SU-DHL-6 (cell line): ENCODE data around the gene SLC26A9.

Experiments
- H2AFZ ChIP-seq: fragments of 200-600 bp; sonication (generic); 2 replicates; pipeline ENCODE4 v1.6.1; 2014; ENCODE audit warnings: low read depth, mild to moderate bottlenecking, moderate library complexity, mixed read lengths, antibody characterized with exemption, low read length; ENCODE audit not compliant: severe bottlenecking
- H3F3A ChIP-seq: fragments of 200-600 bp; shearing (Covaris generic); 2 replicates; pipeline ENCODE4 v1.6.0; 2016; ENCODE audit warnings: antibody characterized with exemption, mild to moderate bottlenecking; ENCODE audit not compliant: insufficient read depth
- H3K27ac ChIP-seq: fragments of 200-600 bp; sonication (generic); 2 replicates; pipeline ENCODE4 v1.5.1; 2016; ENCODE audit warnings: low read depth, mild to moderate bottlenecking, low read length, moderate library complexity, mixed read lengths
- H3K27me3 ChIP-seq: fragments of 200-600 bp; sonication (generic), shearing (Covaris generic); 2 replicates; pipeline ENCODE4 v1.6.0; 2014; ENCODE audit warnings: mild to moderate bottlenecking, low read length
- H3K36me3 ChIP-seq: fragments of 200-600 bp; sonication (generic); 2 replicates; pipeline ENCODE4 v1.6.1; 2014; ENCODE audit warnings: mild to moderate bottlenecking, low read length, mixed read lengths
- H3K4me2 ChIP-seq: fragments of 300-600, 200-600 bp; shearing (Covaris generic), sonication (generic); 2 replicates; pipeline ENCODE4 v1.6.0; 2014; ENCODE audit warnings: low read length, low read depth, mild to moderate bottlenecking; ENCODE audit not compliant: poor library complexity, severe bottlenecking
- H3K4me3 ChIP-seq: fragments of 200-600 bp; sonication (generic); 2 replicates; pipeline ENCODE4 v1.5.1; 2014; ENCODE audit warnings: antibody characterized with exemption, low read length, mild to moderate bottlenecking, mixed read lengths; ENCODE audit not compliant: insufficient read depth, poor library complexity, severe bottlenecking
- H3K79me2 ChIP-seq: fragments of 200-600 bp; sonication (generic); 2 replicates; pipeline ENCODE4 v1.6.1; 2014; ENCODE audit warnings: mild to moderate bottlenecking, low read length, moderate library complexity; ENCODE audit not compliant: insufficient read depth
- H3K9ac ChIP-seq: fragments of 200-600 bp; sonication (generic); 2 replicates; pipeline ENCODE4 v1.7.0; 2014; ENCODE audit warnings: mild to moderate bottlenecking, low read length
- H3K9me2 ChIP-seq: fragments of 200-600 bp; sonication (generic); replicated peaks from 2 replicates; pipeline ENCODE4 v1.6.1; 2014; ENCODE audit warnings: low read length; ENCODE audit not compliant: insufficient read depth
- H3K9me3 ChIP-seq: fragments of 200-600 bp; sonication (generic); 2 replicates; pipeline ENCODE4 v1.6.1; 2014; ENCODE audit warnings: low read length, mixed read lengths; ENCODE audit not compliant: insufficient read depth
- H4K20me1 ChIP-seq: fragments of 200-600 bp; sonication (generic); 2 replicates; pipeline ENCODE4 v1.6.1; 2014; ENCODE audit warnings: low read depth, mild to moderate bottlenecking, antibody characterized with exemption, low read length, moderate library complexity, mixed read lengths
- EZH2phosphoT487 ChIP-seq: fragments of 200-600 bp; sonication (generic), shearing (Covaris generic); conservative IDR thresholded peaks from 2 replicates; pipeline ENCODE4 v1.6.1; 2018; ENCODE audit warnings: mild to moderate bottlenecking, antibody characterized with exemption, low read length, moderate library complexity, mixed read lengths
- TF ChIP-seq, protein P1 (sequence below): fragments of 200-600 bp; sonication (generic); IDR thresholded peaks from one replicate; pipeline ENCODE4 v1.5.1; 2017; ENCODE audit warnings: antibody characterized with exemption, mild to moderate bottlenecking, low read length, moderate library complexity; ENCODE audit not compliant: insufficient read depth, poor library complexity, severe bottlenecking

Gene SLC26A9

DNA sequence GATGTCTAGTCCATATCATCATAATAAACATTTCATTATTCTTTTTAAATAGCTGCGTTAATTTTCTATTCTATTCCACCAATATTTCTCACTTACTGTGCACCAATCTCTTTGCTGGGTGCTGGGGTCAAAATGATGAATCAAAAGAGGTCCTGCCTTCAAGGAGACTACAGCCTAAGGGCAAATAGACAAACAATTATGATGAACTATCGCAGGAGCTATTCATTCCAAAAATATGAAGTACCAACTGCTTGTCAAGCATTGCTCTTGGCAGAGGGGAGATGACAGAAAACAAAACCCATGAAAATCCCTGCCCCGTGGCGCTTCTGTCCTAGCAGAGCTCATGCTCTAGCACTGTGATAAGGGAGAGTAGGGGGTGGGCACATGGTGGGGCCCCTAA, 28.8 kb upstream of the SLC26A9 start:
- H3K79me2 ChIP-seq, result no peaks in the 10 kb centered on the region
- H3K4me2 ChIP-seq, result no peak overlapping the region

DNA sequence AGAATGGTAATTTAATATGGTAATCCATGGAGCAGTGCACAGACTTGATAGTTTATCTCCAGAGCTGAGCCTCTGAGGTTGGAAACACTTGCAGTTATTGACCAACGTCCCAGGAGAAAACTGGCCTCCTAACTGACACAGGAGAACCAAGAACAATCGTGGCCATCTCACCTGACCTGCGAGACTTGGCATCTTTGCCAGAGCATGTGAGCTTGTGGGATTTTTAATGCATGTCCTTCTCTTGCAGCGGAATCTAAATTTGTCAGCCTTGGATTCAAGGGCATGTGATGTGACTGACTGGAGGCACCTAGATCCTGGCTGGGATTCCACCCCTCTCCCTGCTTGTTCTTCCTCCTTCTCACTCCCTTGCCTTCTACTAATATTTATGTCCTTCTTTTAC, 27.8 kb upstream of the SLC26A9 start:
- Histone ChIP-seq H3K9me3 (no peaks in the 10 kb centered on the region), H3K9ac (no peak overlapping the region), H3K27me3 (no peaks in the 10 kb centered on the region), H3K36me3 (no peaks in the 10 kb centered on the region), H3K9me2 (no peaks in the 10 kb centered on the region), H3K4me3 (no peak overlapping the region), H2AFZ (no peak overlapping the region), H3K4me2 (no peak overlapping the region), H3K79me2 (no peaks in the 10 kb centered on the region), H4K20me1 (no peaks in the 10 kb centered on the region), H3F3A (no peaks in the 10 kb centered on the region), H3K27ac (no peak overlapping the region)
- TF ChIP-seq EZH2phosphoT487, result no peak
- TF ChIP-seq, protein P1, sequence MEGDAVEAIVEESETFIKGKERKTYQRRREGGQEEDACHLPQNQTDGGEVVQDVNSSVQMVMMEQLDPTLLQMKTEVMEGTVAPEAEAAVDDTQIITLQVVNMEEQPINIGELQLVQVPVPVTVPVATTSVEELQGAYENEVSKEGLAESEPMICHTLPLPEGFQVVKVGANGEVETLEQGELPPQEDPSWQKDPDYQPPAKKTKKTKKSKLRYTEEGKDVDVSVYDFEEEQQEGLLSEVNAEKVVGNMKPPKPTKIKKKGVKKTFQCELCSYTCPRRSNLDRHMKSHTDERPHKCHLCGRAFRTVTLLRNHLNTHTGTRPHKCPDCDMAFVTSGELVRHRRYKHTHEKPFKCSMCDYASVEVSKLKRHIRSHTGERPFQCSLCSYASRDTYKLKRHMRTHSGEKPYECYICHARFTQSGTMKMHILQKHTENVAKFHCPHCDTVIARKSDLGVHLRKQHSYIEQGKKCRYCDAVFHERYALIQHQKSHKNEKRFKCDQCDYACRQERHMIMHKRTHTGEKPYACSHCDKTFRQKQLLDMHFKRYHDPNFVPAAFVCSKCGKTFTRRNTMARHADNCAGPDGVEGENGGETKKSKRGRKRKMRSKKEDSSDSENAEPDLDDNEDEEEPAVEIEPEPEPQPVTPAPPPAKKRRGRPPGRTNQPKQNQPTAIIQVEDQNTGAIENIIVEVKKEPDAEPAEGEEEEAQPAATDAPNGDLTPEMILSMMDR, result no peak

More for the DNA sequence above, 28.8 kb upstream of the SLC26A9 start:
- H4K20me1 ChIP-seq, result no peaks in the 10 kb centered on the region
- H3K9me3 ChIP-seq, result no peaks in the 10 kb centered on the region
- TF ChIP-seq, protein P1, result no peak
- TF ChIP-seq EZH2phosphoT487, result no peak
- H3K4me3 ChIP-seq, result no peak overlapping the region
- H3K27ac ChIP-seq, result no peak overlapping the region
- no peaks in the 10 kb centered on the region for H3K9me2 ChIP-seq
- no peak overlapping the region for H2AFZ ChIP-seq
- no peak overlapping the region for H3K9ac ChIP-seq
- no peaks in the 10 kb centered on the region for H3K27me3 ChIP-seq
- no peaks in the 10 kb centered on the region for H3K36me3 ChIP-seq
- no peaks in the 10 kb centered on the region for H3F3A ChIP-seq

DNA sequence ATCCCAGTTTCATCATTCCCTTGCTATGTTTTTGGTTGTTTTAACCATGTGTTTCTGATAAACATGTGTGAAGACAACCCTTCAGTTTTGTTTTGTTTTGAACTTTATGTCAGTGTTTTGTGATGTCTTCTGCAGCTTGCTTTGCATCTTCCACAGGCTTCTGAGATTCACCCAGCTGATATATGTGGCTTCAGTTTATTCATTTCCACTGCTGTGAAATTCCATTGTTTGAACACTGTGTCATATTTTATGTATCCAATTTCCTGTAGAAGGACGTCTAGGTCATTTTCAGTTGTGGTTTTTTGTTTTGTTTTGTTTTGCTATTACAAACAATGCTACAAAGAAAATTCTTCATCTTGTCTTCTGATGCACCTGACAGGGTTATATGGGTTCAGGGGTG, 27.2 kb upstream of the SLC26A9 start:
- H3K27ac ChIP-seq, result no peak overlapping the region
- TF ChIP-seq EZH2phosphoT487, result no peak
- TF ChIP-seq, protein P1, result no peak
- H3K9ac ChIP-seq, result no peak overlapping the region
- H3K9me2 ChIP-seq, result no peaks in the 10 kb centered on the region
- H3K79me2 ChIP-seq, result no peaks in the 10 kb centered on the region
- H3K36me3 ChIP-seq, result no peaks in the 10 kb centered on the region
- H4K20me1 ChIP-seq, result no peaks in the 10 kb centered on the region
- no peaks in the 10 kb centered on the region for H3F3A ChIP-seq
- H2AFZ ChIP-seq, result no peak overlapping the region
- no peak overlapping the region for H3K4me2 ChIP-seq
- no peaks in the 10 kb centered on the region for H3K9me3 ChIP-seq
- no peak overlapping the region for H3K4me3 ChIP-seq
- H3K27me3 ChIP-seq, result no peaks in the 10 kb centered on the region

DNA sequence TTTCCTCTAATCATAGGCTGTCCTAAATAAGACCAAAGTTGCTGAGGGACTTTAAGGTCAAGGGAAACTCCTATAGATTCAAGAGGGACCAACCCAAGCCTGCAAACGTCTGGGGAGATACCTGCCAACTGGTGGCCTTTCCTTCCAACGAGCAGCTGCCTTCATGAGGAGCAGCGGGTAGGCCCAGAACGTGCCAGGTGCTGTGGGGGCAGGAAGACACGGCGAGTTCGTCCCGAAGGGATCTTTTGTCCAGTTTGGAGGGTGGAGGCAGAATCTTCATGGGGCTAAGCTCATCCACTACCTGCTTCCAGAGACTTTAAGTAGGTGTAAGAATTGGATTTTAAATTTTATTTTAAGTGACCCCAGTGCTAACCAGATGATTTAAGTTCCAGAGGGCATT, 26.0 kb upstream of the SLC26A9 start:
- Histone ChIP-seq H4K20me1 (no peaks in the 10 kb centered on the region), H3K27ac (no peak overlapping the region), H3K36me3 (no peaks in the 10 kb centered on the region), H3K9ac (no peak overlapping the region), H2AFZ (no peak overlapping the region), H3K27me3 (no peaks in the 10 kb centered on the region), H3K9me3 (no peaks in the 10 kb centered on the region), H3K4me3 (no peak overlapping the region), H3K9me2 (no peaks in the 10 kb centered on the region), H3F3A (no peaks in the 10 kb centered on the region), H3K79me2 (no peaks in the 10 kb centered on the region), H3K4me2 (no peak overlapping the region)
- TF ChIP-seq, protein P1, result no peak
- TF ChIP-seq EZH2phosphoT487, result no peak
